ENCODE measurements around the gene GLRX5.

Gene GLRX5

DNA sequence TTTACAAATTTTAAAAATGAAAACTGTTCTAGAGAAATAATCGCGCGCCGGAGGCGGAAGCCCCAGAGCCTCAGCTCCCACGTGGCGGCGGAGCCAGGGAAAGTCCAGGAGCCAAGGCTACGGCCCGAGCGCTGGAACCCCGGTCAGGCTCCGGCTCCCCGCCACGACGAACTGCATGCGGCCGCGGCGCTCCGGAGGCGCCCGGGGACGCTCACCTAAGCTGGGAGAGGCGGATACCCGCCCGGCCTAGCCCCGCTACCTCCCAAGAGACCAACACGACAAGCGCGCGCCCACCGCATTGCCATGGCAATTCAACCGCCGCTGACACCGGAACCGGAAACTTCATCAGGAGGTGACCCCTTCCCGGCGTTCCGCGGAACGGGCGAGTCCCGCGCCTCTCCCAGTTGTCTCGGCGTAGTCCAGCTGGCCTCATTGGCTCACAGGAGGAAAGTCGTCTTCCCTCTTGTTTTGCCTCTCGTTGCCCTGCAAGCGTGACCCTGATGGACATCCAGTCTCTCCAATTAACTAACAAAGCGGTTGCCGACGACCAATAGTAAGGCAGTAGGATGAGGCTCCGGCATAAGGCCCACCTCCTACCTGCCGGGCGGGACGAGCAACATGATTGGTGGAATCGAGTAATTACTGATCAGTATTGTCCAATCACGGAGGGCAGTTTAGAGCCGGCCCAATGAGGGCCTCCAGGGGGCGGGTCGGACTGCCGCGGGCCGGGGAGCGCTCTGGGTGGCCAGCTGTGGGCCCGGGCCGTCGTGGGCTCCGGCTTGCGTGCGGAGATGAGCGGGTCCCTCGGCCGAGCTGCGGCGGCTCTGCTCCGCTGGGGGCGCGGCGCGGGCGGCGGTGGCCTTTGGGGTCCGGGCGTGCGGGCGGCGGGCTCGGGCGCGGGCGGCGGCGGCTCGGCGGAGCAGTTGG is at the start of gene GLRX5:
TSS of gene GLRX5 (plus strand) at position 752 of the 927 bp plus-strand sequence. CDS start at position 792, 40 bp downstream.
- peak; percentile 99 to 100 for DNase-seq

DNA sequence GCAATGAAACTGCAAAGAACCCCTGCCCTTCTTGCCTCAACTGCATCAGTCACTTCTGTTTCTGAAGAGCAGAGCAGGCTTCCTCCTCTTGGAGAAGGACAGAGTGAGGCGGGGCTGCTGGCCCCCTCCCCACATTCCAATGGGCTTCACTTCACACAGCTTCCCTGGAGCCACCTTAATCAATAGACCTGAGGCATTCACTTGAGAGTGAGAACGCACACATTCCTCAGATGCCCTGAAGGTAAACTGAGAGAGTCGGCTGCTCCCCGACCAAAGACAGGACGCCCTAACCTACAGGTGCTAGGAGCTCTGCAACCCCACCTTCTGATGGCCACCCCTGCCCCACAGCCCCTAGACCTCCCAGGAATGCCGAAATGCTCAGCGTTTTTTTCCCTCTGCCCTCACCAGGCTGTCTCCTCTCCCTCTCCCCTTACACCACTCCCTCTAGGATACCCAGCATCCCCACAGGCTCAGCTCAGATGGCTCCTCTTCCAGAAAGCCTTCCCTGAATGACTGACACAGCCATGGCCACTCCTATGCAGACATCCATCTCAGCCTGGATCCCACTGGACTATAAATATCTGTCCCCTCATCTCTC is 49.5 kb upstream of the GLRX5 start:
- DNase-seq, result no peak

DNA sequence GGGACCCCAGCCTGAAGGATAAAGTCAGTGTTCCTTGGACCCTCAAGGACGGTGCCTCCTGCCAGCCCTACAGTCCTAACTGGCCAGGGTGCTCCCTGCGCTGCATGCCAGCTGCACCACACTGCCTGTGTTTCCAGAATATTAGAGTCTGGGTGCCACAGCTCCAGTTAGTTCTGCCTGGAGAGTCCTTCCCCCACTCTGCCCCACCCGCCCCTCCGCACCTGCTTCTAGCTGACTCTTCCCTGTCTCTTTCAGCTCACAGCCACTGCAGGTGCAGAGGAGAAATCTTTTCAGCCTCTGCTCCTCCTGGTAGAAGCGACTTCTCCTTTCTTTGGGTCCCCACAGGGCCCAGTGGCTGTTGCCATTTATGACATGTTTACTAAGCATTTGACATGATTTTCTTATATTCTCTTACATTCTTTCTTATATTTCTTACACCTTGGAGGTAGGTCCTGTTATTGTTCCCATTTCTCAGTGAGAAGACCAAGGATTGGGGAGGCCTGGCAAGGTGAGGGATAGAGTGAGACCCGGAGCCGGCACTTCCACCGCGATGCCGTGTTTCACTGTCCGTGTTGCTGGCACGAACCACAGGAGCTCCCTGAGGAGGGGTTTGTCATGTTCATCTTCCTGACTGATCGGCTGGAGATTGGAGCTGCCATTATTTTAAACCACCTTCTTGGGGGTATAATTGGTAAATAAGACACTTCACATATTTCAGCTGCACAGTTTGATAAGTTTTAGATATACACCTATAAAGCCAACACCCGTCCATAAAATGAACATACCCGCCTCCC is 47.8 kb upstream of the GLRX5 start:
- no peak for DNase-seq

GRCh38 chr14:95487669-95488084 is 47.2 kb upstream of the GLRX5 start:
- DNase-seq, result no peak

GRCh38 chr14:95488376-95489213 is 46.3 kb upstream of the GLRX5 start:
- DNase-seq, result no peak

GRCh38 chr14:95489214-95490137 is 45.4 kb upstream of the GLRX5 start:
- no peak for DNase-seq

DNA sequence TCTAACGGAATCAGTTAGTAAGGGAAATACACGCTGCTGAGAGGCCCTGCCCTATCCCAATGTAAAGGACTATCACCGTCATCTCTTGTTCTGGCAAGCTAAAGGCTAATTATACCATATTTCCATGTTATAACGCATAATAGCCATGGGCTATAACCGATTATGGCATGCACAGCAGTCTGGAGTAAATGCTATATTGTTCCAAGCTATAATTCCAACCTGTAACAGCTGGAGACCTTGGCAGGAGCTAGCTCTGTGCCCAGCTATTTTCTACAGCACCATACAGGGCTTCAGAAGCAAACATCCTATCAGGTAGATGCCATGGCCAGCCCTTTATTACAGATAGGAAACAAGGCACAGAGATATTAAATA is 44.7 kb upstream of the GLRX5 start:
- DNase-seq, result no peak

DNA sequence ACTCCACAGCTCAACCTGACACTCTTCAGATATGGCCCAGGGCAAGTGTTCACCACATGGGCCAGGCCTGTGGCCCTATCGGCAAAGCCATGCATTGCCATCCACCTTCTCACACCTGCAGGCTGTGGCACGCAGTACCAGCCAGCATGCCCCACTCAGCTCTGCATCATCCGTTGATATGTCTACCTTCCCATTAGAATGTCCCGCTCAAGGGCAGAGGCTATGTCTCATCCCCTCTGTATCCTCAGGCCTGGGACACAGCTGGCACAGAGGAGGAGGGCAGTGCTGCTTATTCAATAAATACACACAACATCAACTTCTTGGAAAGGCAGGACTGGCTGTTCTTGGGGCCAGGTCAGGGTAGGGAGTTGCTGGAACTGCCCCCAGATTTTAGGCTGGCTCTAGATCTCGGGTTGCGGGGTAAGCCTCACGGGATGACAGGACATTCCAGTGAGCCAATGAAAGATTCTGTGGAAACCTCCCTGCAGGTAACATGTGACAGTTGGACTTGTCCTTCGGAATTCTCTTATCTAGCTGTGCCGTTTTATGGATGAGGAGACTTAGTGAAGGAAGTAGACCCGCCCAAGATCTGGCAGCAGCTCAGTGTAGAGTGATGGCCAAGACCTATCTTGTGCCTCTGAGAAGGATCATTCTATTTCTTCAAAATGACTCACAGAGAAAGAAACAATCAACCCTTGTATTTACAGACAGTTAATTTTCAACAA is 44.0 kb upstream of the GLRX5 start:
- no peak for DNase-seq

DNA sequence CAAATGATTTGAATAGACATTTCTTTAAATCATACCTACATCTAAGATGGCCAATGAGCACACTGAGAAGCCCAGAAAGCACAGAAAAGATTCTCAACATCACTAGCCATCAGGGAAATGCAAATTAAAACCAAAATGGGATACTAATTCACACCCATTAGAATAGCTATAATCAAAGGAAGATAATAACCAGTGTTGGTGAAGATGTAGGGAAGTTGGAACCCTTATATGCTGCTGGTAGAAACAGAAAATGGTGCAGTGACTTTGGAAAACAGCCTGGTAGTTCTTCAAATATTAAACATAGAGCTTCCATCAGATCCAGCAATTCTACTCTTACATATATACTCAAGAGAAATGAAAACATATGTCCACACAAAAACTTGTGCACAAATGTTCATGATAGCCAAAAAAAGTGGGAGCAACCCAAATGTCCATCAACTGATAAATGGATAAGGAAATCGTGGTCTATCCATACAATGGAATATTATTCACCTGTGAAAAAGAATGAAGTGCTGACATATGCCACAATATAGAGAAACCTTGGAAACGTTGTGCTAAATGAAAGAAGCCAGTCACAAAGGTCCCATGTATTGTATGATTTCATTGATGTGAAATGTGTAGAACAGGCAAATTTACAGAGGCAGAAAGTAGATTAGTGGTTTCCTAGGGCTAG is 42.8 kb upstream of the GLRX5 start:
- no peak for DNase-seq

- no peak for DNase-seq
These were observed 41.3 kb upstream of the GLRX5 start for GRCh38 chr14:95493503-95493902.

- no peak for DNase-seq
These were observed 40.9 kb upstream of the GLRX5 start for GRCh38 chr14:95493976-95494375.

DNA sequence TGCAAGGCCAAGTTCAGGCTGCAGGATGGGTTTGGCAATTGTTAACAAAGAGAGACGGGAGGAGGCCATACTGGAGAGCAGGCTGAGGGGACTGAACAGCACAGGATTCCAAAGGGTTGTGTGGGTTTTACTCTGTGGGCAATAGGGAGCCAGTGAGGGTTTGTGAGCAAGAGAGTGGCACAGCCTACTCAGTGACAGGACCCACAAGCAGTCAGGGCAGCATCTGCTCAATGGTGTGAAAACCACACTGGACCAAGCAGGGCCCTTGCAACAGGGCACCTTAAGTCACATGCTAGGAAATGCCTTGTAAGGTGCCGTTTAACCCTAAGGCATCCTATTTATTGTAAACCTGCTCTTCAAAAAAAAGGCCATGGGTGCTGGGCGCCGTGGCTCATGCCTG is 40.4 kb upstream of the GLRX5 start:
- no peak for DNase-seq

- DNase-seq, result no peak
These were observed 39.8 kb upstream of the GLRX5 start for GRCh38 chr14:95495076-95495475.

- DNase-seq, result no peak
These were observed 39.3 kb upstream of the GLRX5 start for GRCh38 chr14:95495538-95496025.

DNA sequence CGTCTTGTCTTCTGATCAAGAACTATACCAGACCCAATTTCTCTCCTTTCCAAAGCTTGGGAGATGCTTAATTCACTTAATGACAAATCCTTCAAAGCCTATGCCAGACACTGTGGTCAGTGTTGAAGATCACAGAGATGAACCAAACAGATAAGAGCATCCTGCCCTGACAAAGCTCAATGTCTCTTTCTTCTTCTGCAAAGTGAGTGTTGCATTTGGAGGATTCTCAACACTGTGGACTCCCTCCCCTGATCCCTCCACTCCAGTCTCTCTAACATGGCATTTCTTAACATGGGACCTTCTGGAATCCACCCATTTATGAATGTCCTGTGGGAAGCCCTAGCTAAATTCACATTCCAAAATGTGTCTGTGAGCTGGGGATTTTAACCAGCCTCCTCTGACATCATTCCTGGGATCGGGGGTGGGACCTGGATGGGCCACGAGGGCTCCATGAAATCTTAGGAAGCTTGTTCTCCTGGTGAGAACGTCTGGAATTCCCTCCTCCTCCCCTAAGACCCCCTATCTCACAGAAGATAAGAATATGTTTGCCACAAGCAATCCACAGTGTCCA is 38.7 kb upstream of the GLRX5 start:
- DNase-seq, result no peak

- DNase-seq, result peak in 1 of 2 experiments; percentile 64
These were observed 38.1 kb upstream of the GLRX5 start for GRCh38 chr14:95496690-95497259.

DNA sequence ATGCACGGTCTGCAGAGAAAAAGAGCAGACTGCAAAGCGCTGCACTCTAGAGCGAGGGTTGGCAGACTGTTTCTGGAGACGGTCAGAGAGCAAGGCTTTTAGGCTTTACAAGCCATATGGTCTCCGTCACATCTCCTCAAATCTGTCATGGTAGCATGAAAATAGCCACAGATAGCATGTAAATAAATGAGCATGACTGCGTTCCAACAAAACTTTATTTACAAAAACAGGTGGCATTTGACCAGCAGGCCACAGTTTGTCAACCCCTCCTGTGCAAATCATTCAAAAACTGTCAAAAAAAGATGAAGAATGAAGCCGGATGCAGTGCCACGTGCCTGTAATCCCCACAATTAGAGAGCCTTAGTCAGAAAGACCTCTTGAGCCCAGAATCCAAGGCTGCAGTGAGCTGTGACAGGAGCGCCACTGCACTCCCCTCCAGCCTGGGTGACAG is 37.3 kb upstream of the GLRX5 start:
- peak in 1 of 2 experiments; percentile 44 for DNase-seq

- DNase-seq, result peak; percentile 45 to 90
These were observed 36.1 kb upstream of the GLRX5 start for GRCh38 chr14:95498622-95499353.

All from NCI-H446 (cell line).